IMR-90 (cell line): ENCODE measurements around the gene RAD18. TPM values are rescaled to one million over a fixed set of nuclear protein-coding genes. Genes with fewer than 3 reads are reported as not detected.

ENCODE experiments used
- ATAC-seq: fragments of 200-7000 bp; cut with Tn5 transposase; 2 replicates; pipeline ENCODE4 v1.9.1; 2020; ENCODE audit warnings: low read depth, mild to moderate bottlenecking, moderate library complexity
- BruUV-seq: library from RNA; stranded (reverse); fragments of 400-500 nt; replicated peaks from 2 replicates; lab custom pipeline; 2021; lab: Mats Ljungman, UMichigan
- CTCF ChIA-PET: fragments of 300-600 bp; formaldehyde crosslinking; extraction: SDS; loops from one replicate; lab custom pipeline; 2021; ENCODE audit warnings: antibody characterized with exemption; lab: Yijun Ruan, JAX
- POLR2A ChIA-PET: fragments of 300-600 bp; sonication (Branson Sonifier 250); formaldehyde crosslinking; loops from one replicate; lab custom pipeline; 2022; ENCODE audit warnings: antibody characterized with exemption; ENCODE audit not compliant: unreplicated experiment; lab: Charles Lee
- DNase-seq: peaks from one replicate; pipeline ENCODE4 v3.0.0; 2013
- H2AFZ ChIP-seq: replicated peaks from 2 replicates; pipeline ENCODE3; 2013; ENCODE audit warnings: low read length, mild to moderate bottlenecking; ENCODE audit not compliant: poor library complexity
- H2AK5ac ChIP-seq: 2 replicates; pipeline ENCODE4 v1.6.1; 2013; ENCODE audit warnings: low read depth, low read length, inconsistent platforms
- H2AK9ac ChIP-seq: replicated peaks from 2 replicates; pipeline ENCODE3; 2013; ENCODE audit warnings: mild to moderate bottlenecking, low read depth, low read length, moderate library complexity; ENCODE audit not compliant: poor library complexity
- H2BK120ac ChIP-seq: 2 replicates; pipeline ENCODE4 v1.6.1; 2013; ENCODE audit warnings: low read depth, low read length, inconsistent platforms
- H2BK15ac ChIP-seq: 3 replicates; pipeline ENCODE4 v1.6.1; 2013; ENCODE audit warnings: low read depth, low read length, inconsistent platforms
- H2BK20ac ChIP-seq: 2 replicates; pipeline ENCODE4 v1.6.1; 2013; ENCODE audit warnings: low read depth, mild to moderate bottlenecking, inconsistent platforms, low read length, moderate library complexity
- H2BK5ac ChIP-seq: 2 replicates; pipeline ENCODE4 v1.6.1; 2013; ENCODE audit warnings: mild to moderate bottlenecking, low read depth, low read length, inconsistent platforms; ENCODE audit not compliant: poor library complexity, severe bottlenecking
- H3K14ac ChIP-seq: replicated peaks from 2 replicates; pipeline ENCODE4 v1.6.1; 2013; ENCODE audit warnings: low read depth, low read length, inconsistent platforms
- H3K18ac ChIP-seq: 2 replicates; pipeline ENCODE4 v1.6.1; 2013; ENCODE audit warnings: low read depth, low read length, control low read depth
- H3K23ac ChIP-seq: 2 replicates; pipeline ENCODE4 v1.6.1; 2013; ENCODE audit warnings: low read depth, low read length, inconsistent platforms
- H3K27ac ChIP-seq: 2 replicates; pipeline ENCODE4 v1.5.1; 2013; ENCODE audit warnings: mild to moderate bottlenecking, control low read depth, low read length; ENCODE audit not compliant: insufficient read depth
- H3K27me3 ChIP-seq: 2 replicates; pipeline ENCODE4 v1.6.1; 2013; ENCODE audit warnings: low read length; ENCODE audit not compliant: control insufficient read depth, insufficient read depth
- H3K36me3 ChIP-seq: 2 replicates; pipeline ENCODE4 v1.6.1; 2013; ENCODE audit warnings: low read length, mixed read lengths; ENCODE audit not compliant: control insufficient read depth, insufficient read depth
- H3K4ac ChIP-seq: 2 replicates; pipeline ENCODE4 v1.6.1; 2013; ENCODE audit warnings: low read depth, low read length, inconsistent platforms
- H3K4me1 ChIP-seq: 2 replicates; pipeline ENCODE4 v1.6.1; 2013; ENCODE audit warnings: low read length, mixed read lengths; ENCODE audit not compliant: control insufficient read depth, insufficient read depth
- H3K4me2 ChIP-seq: 2 replicates; pipeline ENCODE4 v1.6.1; 2013; ENCODE audit warnings: low read depth, mild to moderate bottlenecking, control low read depth, low read length, moderate library complexity
- H3K4me3 ChIP-seq: 2 replicates; pipeline ENCODE4 v1.5.1; 2013; ENCODE audit warnings: low read depth, mild to moderate bottlenecking, control low read depth, low read length, moderate library complexity; ENCODE audit not compliant: insufficient read depth
- H3K56ac ChIP-seq: 2 replicates; pipeline ENCODE4 v1.6.1; 2013; ENCODE audit warnings: low read length, inconsistent platforms; ENCODE audit not compliant: insufficient read depth; ENCODE audit errors: extremely low read depth
- H3K79me1 ChIP-seq, 2 experiments: 2 replicates each; pipeline ENCODE4 v1.6.1; 2013; ENCODE audit warnings: low read length in 2 of 2, inconsistent platforms in 1 of 2, low read depth in 1 of 2
- H3K9ac ChIP-seq: 2 replicates; pipeline ENCODE4 v1.6.1; 2013; ENCODE audit warnings: low read depth, low read length, control low read depth
- H3K9me1 ChIP-seq: 2 replicates; pipeline ENCODE4 v1.6.1; 2013; ENCODE audit warnings: low read length, inconsistent platforms; ENCODE audit not compliant: insufficient read depth
- H3K9me3 ChIP-seq: 2 replicates; pipeline ENCODE4 v1.6.1; 2013; ENCODE audit warnings: low read length; ENCODE audit not compliant: control insufficient read depth, insufficient read depth
- H4K20me1 ChIP-seq: 2 replicates; pipeline ENCODE4 v1.6.1; 2013; ENCODE audit warnings: low read length, inconsistent platforms; ENCODE audit not compliant: insufficient read depth
- H4K5ac ChIP-seq: 2 replicates; pipeline ENCODE4 v1.6.1; 2013; ENCODE audit warnings: mild to moderate bottlenecking, low read depth, low read length, control low read depth
- H4K8ac ChIP-seq, 2 experiments: 2 replicates each; pipeline ENCODE4 v1.6.1; 2013; ENCODE audit warnings: low read depth in 2 of 2, low read length in 2 of 2, control low read depth in 1 of 2, inconsistent platforms in 1 of 2
- H4K91ac ChIP-seq: 2 replicates; pipeline ENCODE4 v1.6.1; 2013; ENCODE audit warnings: low read depth, low read length, inconsistent platforms; ENCODE audit not compliant: insufficient read depth
- BHLHE40 ChIP-seq: fragments of 150-350 bp; IDR thresholded peaks from 2 replicates; pipeline ENCODE4 v1.6.1; 2016; ENCODE audit warnings: mild to moderate bottlenecking, low read depth, low read length
- CEBPB ChIP-seq: IDR thresholded peaks from 2 replicates; pipeline ENCODE4 v1.6.1; 2012; ENCODE audit warnings: low read depth, low read length, improper control_type of control experiment
- MAFK ChIP-seq: IDR thresholded peaks from 2 replicates; pipeline ENCODE4 v1.6.1; 2012; ENCODE audit warnings: low read depth, low read length, improper control_type of control experiment
- MAZ ChIP-seq: IDR thresholded peaks from 2 replicates; pipeline ENCODE4 v1.6.1; 2012; ENCODE audit warnings: low read depth, mild to moderate bottlenecking, low read length, improper control_type of control experiment, moderate library complexity, borderline replicate concordance
- MXI1 ChIP-seq: IDR thresholded peaks from 2 replicates; pipeline ENCODE4 v1.6.1; 2012; ENCODE audit warnings: low read depth, mild to moderate bottlenecking, low read length, moderate library complexity, borderline replicate concordance
- RCOR1 ChIP-seq: IDR thresholded peaks from 2 replicates; pipeline ENCODE4 v1.6.1; 2012; ENCODE audit warnings: mild to moderate bottlenecking, low read length, improper control_type of control experiment; ENCODE audit not compliant: insufficient replicate concordance
- USF2 ChIP-seq: fragments of 150-350 bp; IDR thresholded peaks from 2 replicates; pipeline ENCODE4 v1.6.1; 2017; ENCODE audit warnings: mild to moderate bottlenecking, antibody characterized with exemption, low read length, low read depth
- WGBS, 2 experiments: methylation state at CpG; one replicate each; pipeline versions ENCODE4 v1.1.5 to v1.1.7; 2013; ENCODE audit warnings: missing lambda C conversion rate in 2 of 2; ENCODE audit not compliant: insufficient read length in 1 of 2; ENCODE audit errors: extremely low coverage in 2 of 2; 5-methylcytosine and 5-hydroxymethylcytosine counted together
- dilution Hi-C: fragments of 300-500 bp; cut with HindIII; formaldehyde crosslinking; loops from one replicate; pipeline ENCODE4 v1.14.3; 2018; ENCODE audit warnings: low sequenced_read_pairs; ENCODE audit not compliant: unreplicated experiment
- in situ Hi-C: fragments of 300-500 bp; cut with MboI; formaldehyde crosslinking; loops from 3 replicates; pipeline ENCODE4 v1.14.3; 2019; ENCODE audit warnings: low sequenced_read_pairs, inconsistent platforms, mixed read lengths
- intact Hi-C: fragments of 100-400 bp; cut with micrococcal nuclease; formaldehyde crosslinking; loops from 2 replicates; pipeline ENCODE4 v1.10.0; 2022
- polyA plus RNA-seq, 3 experiments: library from polyadenylated mRNA; depleted of rRNA; stranded (reverse); fragments of >200 nt; gene quantifications; 2 replicates each; pipeline ENCODE4 v1.2.3, GENCODE V29; 2012; ENCODE audit warnings: low replicate concordance in 1 of 3
- total RNA-seq: library from RNA; depleted of rRNA; stranded (reverse); fragments of >200 nt; gene quantifications from 2 replicates; pipeline ENCODE4 v1.2.3, GENCODE V29; 2012

RAD18 gene
- total and polyA plus RNA-seq, 2 of the 4 experiments (the other 2 are of a cell fraction): 8.2 to 17.2 TPM

- in situ Hi-C loops (no loop called here), dilution Hi-C loops (no loop called here), intact Hi-C loops (no loop called here)
- Histone ChIP-seq H3K9ac (no peak overlapping the region), H3K14ac (no peak overlapping the region), H2AFZ (no peak overlapping the region), H4K5ac (no peak overlapping the region), H3K56ac (no peak overlapping the region), H4K20me1 (no peaks in the 10 kb centered on the region), H3K36me3 (no peaks in the 10 kb centered on the region), H2BK5ac (no peak overlapping the region), H3K4me1 (no peaks in the 10 kb centered on the region), H2BK15ac (no peak overlapping the region), H3K79me1 (no peaks in the 10 kb centered on the region), H3K27me3 (peaks cover 7% of the 10 kb centered on the region), H3K27ac (no peak overlapping the region), H3K23ac (no peak overlapping the region), H4K91ac (no peak overlapping the region), H3K4ac (no peak overlapping the region), H3K18ac (no peak overlapping the region), H3K4me2 (no peak overlapping the region), H4K8ac (no peak overlapping the region), H3K4me3 (no peak overlapping the region), H2BK120ac (no peak overlapping the region), H3K9me3 (no peaks in the 10 kb centered on the region), H2BK20ac (no peak overlapping the region), H2AK5ac (no peak overlapping the region), H3K9me1 (no peaks in the 10 kb centered on the region), H2AK9ac (no peak overlapping the region)
- DNase-seq: peak; percentile 85
- TF ChIP-seq MAZ (no peak), CEBPB (no peak), MXI1 (no peak), USF2 (no peak), MAFK (peak; percentile 68), BHLHE40 (no peak; the same call in 1 of the 2 replicates), RCOR1 (no peak)
- BruUV-seq: no TSS peak
- peak; percentile 71 for ATAC-seq
- POLR2A ChIA-PET: no interaction called here
- CTCF ChIA-PET: no interaction called here
- 71% methylated on average over 7 of the region's 36 CpGs; no CpG with 5 or more reads in 1 of the 2 experiments for WGBS, 2 experiments
Measured at GRCh38 chr3:8990266-8991215, 27.3 kb upstream of the RAD18 start.
